ENCODE measurements around the gene C1R. TPM values are rescaled to one million over a fixed set of nuclear protein-coding genes. Genes with fewer than 3 reads are reported as not detected.

The C1R gene
- total RNA-seq, 1 donor from 2014 or later, result 41.5 TPM

- no peaks in the 10 kb centered on the region for H3K27me3 Mint-ChIP-seq (ENCODE audit: low read depth)
- H3K9me3 Mint-ChIP-seq, result no peaks in the 10 kb centered on the region
- H3K4me3 Mint-ChIP-seq, result no peak overlapping the region
- H3K36me3 Mint-ChIP-seq, result peaks cover 8% of the 10 kb centered on the region
- no peak for TF ChIP-seq CTCF (IDR thresholded peaks at IDR 0.05; ENCODE audit: unreplicated experiment)
- H3K27ac Mint-ChIP-seq, result no peak overlapping the region
- H3K4me1 Mint-ChIP-seq, result peaks cover 13% of the 10 kb centered on the region
- no peak for DNase-seq (ENCODE audit: low spot score in 2 of 2, unreplicated experiment in 2 of 2)
Observed at GRCh38 chr12:7093486-7093885, 1.2 kb upstream of the C1R start.

DNA sequence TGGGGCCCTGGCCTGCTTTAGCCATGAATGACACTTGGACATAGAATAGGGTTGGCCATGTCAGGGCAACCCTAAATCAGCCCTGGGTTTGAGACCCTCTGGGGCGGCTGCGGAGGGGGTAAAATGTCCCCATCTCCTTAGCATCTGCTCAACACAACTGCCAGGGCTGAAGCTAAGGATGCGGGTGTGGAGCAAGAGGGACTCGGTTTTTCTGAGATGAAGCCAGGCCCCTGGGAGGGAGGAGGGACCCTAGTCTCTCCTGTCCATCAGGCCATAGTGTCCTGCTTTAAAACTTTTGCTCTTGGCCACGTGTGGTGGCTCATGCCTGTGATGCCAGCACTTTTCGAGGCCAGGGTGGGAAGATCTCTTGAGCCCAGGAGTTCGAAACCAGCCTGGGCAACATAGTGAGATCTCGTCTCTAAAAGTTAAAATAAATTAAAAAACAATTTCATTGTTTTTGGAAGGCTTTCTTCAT lies 778 bp upstream of the C1R start:
- Mint-ChIP-seq H3K27me3 (ENCODE audit: low read depth) (no peaks in the 10 kb centered on the region), H3K36me3 (peaks cover 6% of the 10 kb centered on the region), H3K4me1 (peaks cover 13% of the 10 kb centered on the region), H3K27ac (no peak overlapping the region), H3K4me3 (no peak overlapping the region), H3K9me3 (no peaks in the 10 kb centered on the region)
- DNase-seq (ENCODE audit: low spot score in 2 of 2, unreplicated experiment in 2 of 2), result no peak
- TF ChIP-seq CTCF (IDR thresholded peaks at IDR 0.05; ENCODE audit: unreplicated experiment), result no peak

DNA sequence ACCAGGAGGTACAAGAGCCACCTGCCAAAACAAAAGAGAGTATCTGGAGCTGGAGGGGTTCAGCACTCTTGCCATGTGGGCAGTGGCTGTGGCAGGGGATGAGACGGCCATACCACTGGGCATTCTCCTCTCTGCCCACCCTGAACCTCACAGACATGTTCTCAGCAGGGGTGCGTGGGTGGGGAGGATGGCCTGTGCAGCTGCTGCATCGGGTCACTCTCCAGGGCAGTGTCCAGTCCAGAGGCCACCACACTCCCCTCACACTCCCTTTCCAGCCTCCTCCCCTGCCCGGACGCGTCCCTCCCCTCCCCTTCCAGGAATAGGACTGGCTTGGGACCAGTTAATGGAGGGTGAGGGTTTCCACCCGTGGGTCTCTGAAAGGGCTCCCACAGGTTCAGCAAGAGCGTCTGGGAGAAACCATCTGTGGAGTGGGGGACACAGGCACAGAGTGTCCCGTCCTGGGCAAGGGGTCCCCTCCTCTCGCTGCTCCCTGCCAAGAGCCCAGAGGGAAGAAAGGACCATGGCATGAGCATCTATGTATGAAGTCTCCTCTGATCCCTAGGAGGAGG lies 501 bp downstream of the C1R start:
- Mint-ChIP-seq H3K9me3 (no peaks in the 10 kb centered on the region), H3K27me3 (ENCODE audit: low read depth) (no peaks in the 10 kb centered on the region), H3K4me3 (peak overlapping the region; percentile 80), H3K4me1 (peaks cover 13% of the 10 kb centered on the region), H3K36me3 (peaks cover 9% of the 10 kb centered on the region), H3K27ac (peak overlapping the region; percentile 68)
- DNase-seq (ENCODE audit: low spot score in 2 of 2, unreplicated experiment in 2 of 2), result no peak
- TF ChIP-seq CTCF (IDR thresholded peaks at IDR 0.05; ENCODE audit: unreplicated experiment), result no peak

- Mint-ChIP-seq H3K27ac (peak overlapping the region; percentile 25), H3K4me3 (peak overlapping the region; percentile 20), H3K36me3 (peaks cover 9% of the 10 kb centered on the region), H3K4me1 (peaks cover 13% of the 10 kb centered on the region), H3K27me3 (ENCODE audit: low read depth) (no peaks in the 10 kb centered on the region), H3K9me3 (no peaks in the 10 kb centered on the region)
- TF ChIP-seq CTCF (IDR thresholded peaks at IDR 0.05; ENCODE audit: unreplicated experiment), result no peak
- no peak for DNase-seq (ENCODE audit: low spot score in 2 of 2, unreplicated experiment in 2 of 2)
Observed at GRCh38 chr12:7091171-7091570, 1.1 kb downstream of the C1R start.

- peaks cover 13% of the 10 kb centered on the region for H3K4me1 Mint-ChIP-seq
- TF ChIP-seq CTCF (IDR thresholded peaks at IDR 0.05; ENCODE audit: unreplicated experiment), result no peak
- H3K27ac Mint-ChIP-seq, result no peak overlapping the region
- H3K9me3 Mint-ChIP-seq, result no peaks in the 10 kb centered on the region
- no peak for DNase-seq (ENCODE audit: low spot score in 2 of 2, unreplicated experiment in 2 of 2)
- H3K4me3 Mint-ChIP-seq, result no peak overlapping the region
- peaks cover 9% of the 10 kb centered on the region for H3K36me3 Mint-ChIP-seq
- no peaks in the 10 kb centered on the region for H3K27me3 Mint-ChIP-seq (ENCODE audit: low read depth)
Observed at GRCh38 chr12:7090222-7090998, 1.8 kb downstream of the C1R start.
